Panc1 (cell line): ENCODE data around the gene FRK. TPM values are rescaled to one million over a fixed set of nuclear protein-coding genes. Genes with fewer than 3 reads are reported as not detected.

Source experiments
- ATAC-seq: fragments of 200-7000 bp; cut with Tn5 transposase; 2 replicates; pipeline ENCODE4 v1.9.1; 2020; ENCODE audit warnings: mild to moderate bottlenecking, moderate library complexity
- BruUV-seq: library from RNA; stranded (reverse); fragments of 400-500 nt; replicated peaks from 2 replicates; lab custom pipeline; 2021; lab: Mats Ljungman, UMichigan
- CTCF ChIA-PET: fragments of 300-600 bp; sonication (Branson Sonifier 250); formaldehyde crosslinking; loops from one replicate; lab custom pipeline; 2022; ENCODE audit warnings: antibody characterized with exemption; lab: Charles Lee
- POLR2A ChIA-PET: fragments of 300-600 bp; sonication (Branson Sonifier 250); formaldehyde crosslinking; loops from one replicate; lab custom pipeline; 2022; ENCODE audit warnings: antibody characterized with exemption; lab: Charles Lee
- DNase-seq: peaks from one replicate; pipeline ENCODE4 v3.0.0-alpha.2; 2010; ENCODE audit warnings: low read depth, low spot score
- H3K27ac ChIP-seq: 2 replicates; pipeline ENCODE4 v1.5.1; 2011; ENCODE audit warnings: mild to moderate bottlenecking, low read length, inconsistent platforms
- H3K27me3 ChIP-seq: fragments of 200-500 bp; sonication (Bioruptor generic); 2 replicates; pipeline ENCODE4 v1.6.0; 2014; ENCODE audit warnings: low read length, inconsistent platforms; ENCODE audit not compliant: control insufficient read depth, insufficient read depth
- H3K36me3 ChIP-seq: fragments of 200-500 bp; sonication (Bioruptor generic); 2 replicates; pipeline ENCODE4 v1.5.1; 2014; ENCODE audit warnings: inconsistent platforms, mild to moderate bottlenecking, low read length, moderate library complexity; ENCODE audit not compliant: control insufficient read depth, insufficient read depth
- H3K4me1 ChIP-seq: 2 replicates; pipeline ENCODE4 v1.5.1; 2011; ENCODE audit warnings: inconsistent platforms, mild to moderate bottlenecking, low read length, moderate library complexity; ENCODE audit not compliant: control insufficient read depth, insufficient read depth
- H3K4me3 ChIP-seq, 2 experiments: 2 replicates each; pipeline ENCODE4 v1.5.1; 2011 to 2012; ENCODE audit warnings: low read depth in 2 of 2, low read length in 2 of 2, mild to moderate bottlenecking in 2 of 2, inconsistent platforms in 1 of 2, moderate library complexity in 1 of 2
- H3K9me3 ChIP-seq: fragments of 200-500 bp; sonication (Bioruptor generic); 2 replicates; pipeline ENCODE4 v1.5.1; 2014; ENCODE audit warnings: low read depth, mild to moderate bottlenecking, inconsistent platforms, low read length, moderate library complexity; ENCODE audit not compliant: control insufficient read depth, insufficient read depth
- POLR2AphosphoS5 ChIP-seq: IDR thresholded peaks from 2 replicates; pipeline ENCODE4 v1.6.1; 2012; ENCODE audit warnings: mild to moderate bottlenecking, low read depth, low read length, moderate library complexity
- SIN3A ChIP-seq: IDR thresholded peaks from 2 replicates; pipeline ENCODE4 v1.6.1; 2012; ENCODE audit warnings: low read depth, mild to moderate bottlenecking, low read length, moderate library complexity, borderline replicate concordance; ENCODE audit not compliant: insufficient read depth
- TCF7L2 ChIP-seq: IDR thresholded peaks from 2 replicates; pipeline ENCODE4 v1.6.1; 2011; ENCODE audit warnings: mild to moderate bottlenecking, low read depth, low read length, inconsistent platforms
- in situ Hi-C: cut with HindIII; loops from 2 replicates; pipeline ENCODE4 v1.10.0; 2016; ENCODE audit warnings: low sequenced_read_pairs, low pct_unique_long_range_greater_than_20kb
- intact Hi-C: fragments of 100-400 bp; cut with micrococcal nuclease; formaldehyde crosslinking; loops from one replicate; pipeline ENCODE4 v1.10.0; 2022; ENCODE audit not compliant: unreplicated experiment
- total RNA-seq: library from RNA; stranded (reverse); gene quantifications from one replicate; pipeline ENCODE4 v1.2.1, GENCODE V29; 2021; ENCODE audit not compliant: unreplicated experiment
- TF ChIP-seq, protein P1 (sequence below), 2 experiments: IDR thresholded peaks; 2 replicates each; pipeline ENCODE4 v1.6.1; 2011 to 2012; ENCODE audit warnings: low read depth in 2 of 2, control low read depth in 1 of 2, low read length in 1 of 2, mild to moderate bottlenecking in 1 of 2, moderate library complexity in 1 of 2; ENCODE audit not compliant: insufficient read depth in 1 of 2
- TF ChIP-seq, protein P2 (sequence below): fragments of 450-650 bp; IDR thresholded peaks from 2 replicates; pipeline ENCODE4 v1.5.1; 2017; ENCODE audit warnings: mild to moderate bottlenecking

The FRK gene
- total RNA-seq, 1 experiment from 2014 or later: 2.5 TPM

DNA sequence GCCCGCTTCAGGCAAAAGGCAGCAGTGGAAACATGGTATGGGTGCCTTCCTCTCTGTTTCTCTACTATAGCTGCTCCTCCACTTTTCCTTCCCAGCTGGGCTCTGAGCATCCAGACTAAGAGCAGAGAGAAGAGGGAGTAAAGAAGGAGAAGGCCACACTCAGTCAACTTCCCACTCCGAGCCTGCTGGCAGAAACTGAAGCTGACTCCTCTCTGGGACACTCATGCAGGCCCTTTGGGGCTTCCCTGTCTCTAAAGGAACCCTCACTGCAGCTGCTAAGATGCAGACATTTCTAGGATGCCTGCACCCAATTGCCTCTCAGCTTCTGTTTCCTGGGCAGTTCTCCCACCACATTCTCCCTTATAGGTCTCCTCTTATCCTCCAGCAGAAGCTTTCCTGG is 88.9 kb downstream of the FRK start:
- intact Hi-C loops: no loop called here
- TF ChIP-seq TCF7L2 (no peak), SIN3A (no peak), POLR2AphosphoS5 (no peak)
- TF ChIP-seq, protein P1, sequence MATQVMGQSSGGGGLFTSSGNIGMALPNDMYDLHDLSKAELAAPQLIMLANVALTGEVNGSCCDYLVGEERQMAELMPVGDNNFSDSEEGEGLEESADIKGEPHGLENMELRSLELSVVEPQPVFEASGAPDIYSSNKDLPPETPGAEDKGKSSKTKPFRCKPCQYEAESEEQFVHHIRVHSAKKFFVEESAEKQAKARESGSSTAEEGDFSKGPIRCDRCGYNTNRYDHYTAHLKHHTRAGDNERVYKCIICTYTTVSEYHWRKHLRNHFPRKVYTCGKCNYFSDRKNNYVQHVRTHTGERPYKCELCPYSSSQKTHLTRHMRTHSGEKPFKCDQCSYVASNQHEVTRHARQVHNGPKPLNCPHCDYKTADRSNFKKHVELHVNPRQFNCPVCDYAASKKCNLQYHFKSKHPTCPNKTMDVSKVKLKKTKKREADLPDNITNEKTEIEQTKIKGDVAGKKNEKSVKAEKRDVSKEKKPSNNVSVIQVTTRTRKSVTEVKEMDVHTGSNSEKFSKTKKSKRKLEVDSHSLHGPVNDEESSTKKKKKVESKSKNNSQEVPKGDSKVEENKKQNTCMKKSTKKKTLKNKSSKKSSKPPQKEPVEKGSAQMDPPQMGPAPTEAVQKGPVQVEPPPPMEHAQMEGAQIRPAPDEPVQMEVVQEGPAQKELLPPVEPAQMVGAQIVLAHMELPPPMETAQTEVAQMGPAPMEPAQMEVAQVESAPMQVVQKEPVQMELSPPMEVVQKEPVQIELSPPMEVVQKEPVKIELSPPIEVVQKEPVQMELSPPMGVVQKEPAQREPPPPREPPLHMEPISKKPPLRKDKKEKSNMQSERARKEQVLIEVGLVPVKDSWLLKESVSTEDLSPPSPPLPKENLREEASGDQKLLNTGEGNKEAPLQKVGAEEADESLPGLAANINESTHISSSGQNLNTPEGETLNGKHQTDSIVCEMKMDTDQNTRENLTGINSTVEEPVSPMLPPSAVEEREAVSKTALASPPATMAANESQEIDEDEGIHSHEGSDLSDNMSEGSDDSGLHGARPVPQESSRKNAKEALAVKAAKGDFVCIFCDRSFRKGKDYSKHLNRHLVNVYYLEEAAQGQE (IDR thresholded peaks at IDR 0.05; ENCODE audit: insufficient read depth in 1 of 2, low read depth in 2 of 2, low read length in 1 of 2): no peak
- TF ChIP-seq, protein P2, sequence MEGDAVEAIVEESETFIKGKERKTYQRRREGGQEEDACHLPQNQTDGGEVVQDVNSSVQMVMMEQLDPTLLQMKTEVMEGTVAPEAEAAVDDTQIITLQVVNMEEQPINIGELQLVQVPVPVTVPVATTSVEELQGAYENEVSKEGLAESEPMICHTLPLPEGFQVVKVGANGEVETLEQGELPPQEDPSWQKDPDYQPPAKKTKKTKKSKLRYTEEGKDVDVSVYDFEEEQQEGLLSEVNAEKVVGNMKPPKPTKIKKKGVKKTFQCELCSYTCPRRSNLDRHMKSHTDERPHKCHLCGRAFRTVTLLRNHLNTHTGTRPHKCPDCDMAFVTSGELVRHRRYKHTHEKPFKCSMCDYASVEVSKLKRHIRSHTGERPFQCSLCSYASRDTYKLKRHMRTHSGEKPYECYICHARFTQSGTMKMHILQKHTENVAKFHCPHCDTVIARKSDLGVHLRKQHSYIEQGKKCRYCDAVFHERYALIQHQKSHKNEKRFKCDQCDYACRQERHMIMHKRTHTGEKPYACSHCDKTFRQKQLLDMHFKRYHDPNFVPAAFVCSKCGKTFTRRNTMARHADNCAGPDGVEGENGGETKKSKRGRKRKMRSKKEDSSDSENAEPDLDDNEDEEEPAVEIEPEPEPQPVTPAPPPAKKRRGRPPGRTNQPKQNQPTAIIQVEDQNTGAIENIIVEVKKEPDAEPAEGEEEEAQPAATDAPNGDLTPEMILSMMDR: no peak

DNA sequence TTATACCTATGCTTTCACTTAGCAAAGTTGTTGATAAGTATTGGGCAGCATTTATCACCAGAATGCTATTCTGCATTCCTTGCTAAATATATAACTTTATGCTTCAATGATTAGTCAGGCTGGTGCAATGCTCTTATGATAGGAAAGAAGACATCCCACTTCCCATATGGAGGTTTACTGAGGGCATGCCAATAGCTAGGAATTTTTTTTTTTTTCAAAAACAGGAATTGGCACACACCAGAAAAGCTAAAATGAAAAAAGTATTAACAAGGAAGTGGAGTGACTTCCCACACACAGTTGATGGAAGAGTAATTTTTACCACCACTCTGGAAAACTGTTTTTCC is 90.8 kb downstream of the FRK start:
- intact Hi-C loops (no loop called here), in situ Hi-C loops (no loop called here)
- H3K36me3 ChIP-seq: no peaks in the 10 kb centered on the region
- DNase-seq: no peak
- no peaks in the 10 kb centered on the region for H3K9me3 ChIP-seq
- POLR2A ChIA-PET: no interaction called here
- no peak for ATAC-seq
- H3K4me3 ChIP-seq: no peak overlapping the region
- CTCF ChIA-PET: interaction anchor here (0.6 kb wide), 1 partner anchor 13 kb away, joined by 3 read pairs; no protein-coding TSS in a partner anchor
- H3K27me3 ChIP-seq: no peaks in the 10 kb centered on the region
- TF ChIP-seq, protein P2: 0 out of 2 replicates have a peak, but pooled peaks have one; percentile 2
- TF ChIP-seq, protein P1 (IDR thresholded peaks at IDR 0.05; ENCODE audit: insufficient read depth in 1 of 2, low read depth in 2 of 2, low read length in 1 of 2): no peak
- no peaks in the 10 kb centered on the region for H3K4me1 ChIP-seq
- no TSS peak for BruUV-seq
- no peak overlapping the region for H3K27ac ChIP-seq

More for the DNA sequence above, 88.9 kb downstream of the FRK start:
- Histone ChIP-seq H3K9me3 (no peaks in the 10 kb centered on the region), H3K27ac (no peak overlapping the region), H3K36me3 (no peaks in the 10 kb centered on the region), H3K4me1 (no peaks in the 10 kb centered on the region), H3K27me3 (no peaks in the 10 kb centered on the region), H3K4me3 (no peak overlapping the region)
- DNase-seq (no peak), ATAC-seq (no peak; the same call in 1 of the 2 replicates)
- ChIA-PET CTCF (no interaction called here), POLR2A (no interaction called here)
- no TSS peak for BruUV-seq
- in situ Hi-C loops: no loop called here
